Progenitor cell of endocrine pancreas (in vitro differentiated cells): Measurements from ENCODE around the gene SLC39A7. TPM values are rescaled to one million over a fixed set of nuclear protein-coding genes. Genes with fewer than 3 reads are reported as not detected.

Experiments
- DNase-seq: peaks from one replicate; pipeline ENCODE4 v3.0.0; 2021; ENCODE audit warnings: low spot score; ENCODE audit not compliant: unreplicated experiment
- H3K27ac Mint-ChIP-seq: 2 replicates; pipeline ENCODE4 v1.8.0; 2021; ENCODE audit warnings: mild to moderate bottlenecking, moderate library complexity, mixed read lengths
- H3K27me3 Mint-ChIP-seq: 2 replicates; pipeline ENCODE4 v1.8.0; 2021; ENCODE audit warnings: mixed read lengths
- H3K36me3 Mint-ChIP-seq: 2 replicates; pipeline ENCODE4 v1.8.0; 2022; ENCODE audit warnings: mixed read lengths; ENCODE audit not compliant: insufficient read depth
- H3K4me1 Mint-ChIP-seq: 2 replicates; pipeline ENCODE4 v1.8.0; 2021; ENCODE audit warnings: low read depth, mixed read lengths
- H3K4me3 Mint-ChIP-seq: 2 replicates; pipeline ENCODE4 v1.8.0; 2021; ENCODE audit warnings: low read depth, mild to moderate bottlenecking, moderate library complexity, mixed read lengths
- H3K9me3 Mint-ChIP-seq: 2 replicates; pipeline ENCODE4 v1.8.0; 2021; ENCODE audit warnings: low read depth, mixed read lengths
- CTCF ChIP-seq: fragments of 200-600 bp; sonication (generic); IDR thresholded peaks from one replicate; pipeline ENCODE4 v1.5.0; 2021; ENCODE audit warnings: antibody characterized with exemption, mild to moderate bottlenecking; ENCODE audit not compliant: unreplicated experiment
- total RNA-seq: library from RNA; stranded (reverse); gene quantifications from 2 replicates; pipeline ENCODE4 v1.2.1, GENCODE V29; 2021

Gene SLC39A7
- total RNA-seq, 1 donor from 2014 or later = 109 TPM

GRCh38 chr6:33208091-33208967 is 7.7 kb downstream of the SLC39A7 start, which contains the start of gene RING1:
Gene RING1 (plus strand): TSS chr6:33208500. CDS start chr6:33208823, 323 bp downstream.
- peak within 1 kb of the TSS; percentile 96 for H3K4me3 Mint-ChIP-seq
- H3K27ac Mint-ChIP-seq = peak within 1 kb of the TSS; percentile 98
- H3K4me1 Mint-ChIP-seq = peaks cover 31% of the 10 kb centered on the region
- peaks cover 11% of the 10 kb centered on the region for H3K36me3 Mint-ChIP-seq
- H3K9me3 Mint-ChIP-seq = no peaks in the 10 kb centered on the region
- no peak for TF ChIP-seq CTCF
- H3K27me3 Mint-ChIP-seq = peaks cover 18% of the 10 kb centered on the region
- peak; percentile 67 for DNase-seq

DNA sequence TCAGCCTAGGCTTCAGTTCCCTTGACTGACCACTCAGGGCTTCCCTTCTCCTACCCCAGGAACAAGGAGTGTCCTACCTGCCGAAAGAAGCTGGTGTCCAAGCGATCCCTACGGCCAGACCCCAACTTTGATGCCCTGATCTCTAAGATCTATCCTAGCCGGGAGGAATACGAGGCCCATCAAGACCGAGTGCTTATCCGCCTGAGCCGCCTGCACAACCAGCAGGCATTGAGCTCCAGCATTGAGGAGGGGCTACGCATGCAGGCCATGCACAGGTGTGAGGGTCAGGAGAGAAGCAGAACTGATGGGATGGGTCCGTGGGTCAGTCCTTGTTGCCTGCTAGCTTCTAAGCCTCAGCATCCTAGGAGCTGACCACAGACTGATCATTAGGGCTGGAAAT is 9.2 kb downstream of the SLC39A7 start:
- peaks cover 33% of the 10 kb centered on the region for H3K27me3 Mint-ChIP-seq
- no peak for TF ChIP-seq CTCF
- peak overlapping the region; percentile 96 for H3K4me3 Mint-ChIP-seq
- H3K4me1 Mint-ChIP-seq = peaks cover 30% of the 10 kb centered on the region
- DNase-seq = no peak
- no peaks in the 10 kb centered on the region for H3K9me3 Mint-ChIP-seq
- H3K27ac Mint-ChIP-seq = no peak overlapping the region
- peaks cover 11% of the 10 kb centered on the region for H3K36me3 Mint-ChIP-seq

DNA sequence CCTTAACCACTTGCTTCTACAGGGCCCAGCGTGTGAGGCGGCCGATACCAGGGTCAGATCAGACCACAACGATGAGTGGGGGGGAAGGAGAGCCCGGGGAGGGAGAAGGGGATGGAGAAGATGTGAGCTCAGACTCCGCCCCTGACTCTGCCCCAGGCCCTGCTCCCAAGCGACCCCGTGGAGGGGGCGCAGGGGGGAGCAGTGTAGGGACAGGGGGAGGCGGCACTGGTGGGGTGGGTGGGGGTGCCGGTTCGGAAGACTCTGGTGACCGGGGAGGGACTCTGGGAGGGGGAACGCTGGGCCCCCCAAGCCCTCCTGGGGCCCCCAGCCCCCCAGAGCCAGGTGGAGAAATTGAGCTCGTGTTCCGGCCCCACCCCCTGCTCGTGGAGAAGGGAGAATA is 10.5 kb downstream of the SLC39A7 start:
- no peaks in the 10 kb centered on the region for H3K9me3 Mint-ChIP-seq
- no peak for DNase-seq
- H3K36me3 Mint-ChIP-seq = peaks cover 11% of the 10 kb centered on the region
- H3K27me3 Mint-ChIP-seq = peaks cover 44% of the 10 kb centered on the region
- peaks cover 22% of the 10 kb centered on the region for H3K4me1 Mint-ChIP-seq
- H3K27ac Mint-ChIP-seq = no peak overlapping the region
- H3K4me3 Mint-ChIP-seq = no peak overlapping the region
- no peak for TF ChIP-seq CTCF

DNA sequence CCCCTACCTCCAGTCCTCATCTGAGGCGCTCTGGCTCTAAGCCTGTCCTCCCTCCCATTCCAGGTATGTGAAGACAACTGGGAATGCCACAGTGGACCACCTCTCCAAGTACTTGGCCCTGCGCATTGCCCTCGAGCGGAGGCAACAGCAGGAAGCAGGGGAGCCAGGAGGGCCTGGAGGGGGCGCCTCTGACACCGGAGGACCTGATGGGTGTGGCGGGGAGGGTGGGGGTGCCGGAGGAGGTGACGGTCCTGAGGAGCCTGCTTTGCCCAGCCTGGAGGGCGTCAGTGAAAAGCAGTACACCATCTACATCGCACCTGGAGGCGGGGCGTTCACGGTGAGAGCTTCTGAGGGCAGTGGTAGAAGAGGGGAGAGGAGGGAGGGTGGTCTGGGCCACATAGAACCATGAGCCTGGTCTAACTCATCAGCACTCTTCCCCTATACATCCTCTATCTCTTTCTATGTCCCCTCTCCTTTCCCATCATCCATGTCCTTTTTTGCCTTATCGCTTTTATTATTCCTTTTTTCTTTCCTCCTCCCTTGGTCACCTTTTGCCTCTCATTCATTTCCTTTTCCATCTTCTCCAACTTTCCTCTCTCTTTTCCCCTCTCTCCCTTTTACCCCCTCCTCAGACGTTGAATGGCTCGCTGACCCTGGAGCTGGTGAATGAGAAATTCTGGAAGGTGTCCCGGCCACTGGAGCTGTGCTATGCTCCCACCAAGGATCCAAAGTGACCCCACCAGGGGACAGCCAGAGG is 11.2 kb downstream of the SLC39A7 start:
- H3K4me1 Mint-ChIP-seq = peaks cover 20% of the 10 kb centered on the region
- no peaks in the 10 kb centered on the region for H3K9me3 Mint-ChIP-seq
- peaks cover 45% of the 10 kb centered on the region for H3K27me3 Mint-ChIP-seq
- no peak for TF ChIP-seq CTCF
- H3K36me3 Mint-ChIP-seq = peaks cover 11% of the 10 kb centered on the region
- no peak for DNase-seq
- H3K4me3 Mint-ChIP-seq = no peak overlapping the region
- no peak overlapping the region for H3K27ac Mint-ChIP-seq

- H3K27ac Mint-ChIP-seq = peak overlapping the region; percentile 47
These were observed 12.1 kb downstream of the SLC39A7 start for GRCh38 chr6:33212857-33213165.

More at GRCh38 chr6:33212857-33213165, 12.1 kb downstream of the SLC39A7 start:
- Mint-ChIP-seq H3K9me3 (no peaks in the 10 kb centered on the region), H3K27me3 (peaks cover 53% of the 10 kb centered on the region), H3K4me1 (peaks cover 20% of the 10 kb centered on the region), H3K36me3 (peaks cover 11% of the 10 kb centered on the region), H3K4me3 (peak overlapping the region; percentile 75)
- no peak for TF ChIP-seq CTCF
- DNase-seq = no peak
